Heart left ventricle (tissue), 13 donors: ENCODE data around the gene ZNF516.

Source experiments
- CTCF ChIP-seq, 12 donors: fragments of 200-600 bp; sonication (generic) in 4 of 12; IDR thresholded peaks; one replicate each; pipeline versions ENCODE4 v1.5.0 to v1.8.0; 2018 to 2022; ENCODE audit warnings: antibody characterized with exemption in 12 of 12, mild to moderate bottlenecking in 5 of 12
- POLR2A ChIP-seq, 2 donors: fragments of 450-650 bp; IDR thresholded peaks; one replicate each; pipeline ENCODE4 v1.6.1; 2017; ENCODE audit warnings: antibody characterized with exemption in 2 of 2, mild to moderate bottlenecking in 2 of 2, moderate library complexity in 2 of 2
- donor health status: ischemic (EF 13 %, LVEDD 7.1; RV severe dilation, severe dysfunction).
- donor health status: DM: no; HTN: yes; CAD: no.
- donor health status: DM: no; HTN: no; CAD: no.
- donor health status: ischemic (EF 25% LVEDD 6.9; RV normal size, moderate dysfunction).
- donor health status: ischemic (EF 25% LVEDD 5.7; RV mildly dilated, moderate dysfunction).
- donor health status: ischemic (EF 35%, LVEDD 5.7; RV mildly dilated, moderate dysfunction).
- donor health status: nonischemic (EF 11% LVEDD 7.7; RV severe dilation, severe dysfunction).
- donor health status: DM: yes; HTN: yes; CAD: no.
- donor health status: PGD.
- donor health status: ischemic (EF 29% LVEDD 5.4; RV normal size, mild dysfunction).
- donor health status: nonischemic (EF 23%, LVEDD 6.1; RV moderate dilation, normal function).

DNA sequence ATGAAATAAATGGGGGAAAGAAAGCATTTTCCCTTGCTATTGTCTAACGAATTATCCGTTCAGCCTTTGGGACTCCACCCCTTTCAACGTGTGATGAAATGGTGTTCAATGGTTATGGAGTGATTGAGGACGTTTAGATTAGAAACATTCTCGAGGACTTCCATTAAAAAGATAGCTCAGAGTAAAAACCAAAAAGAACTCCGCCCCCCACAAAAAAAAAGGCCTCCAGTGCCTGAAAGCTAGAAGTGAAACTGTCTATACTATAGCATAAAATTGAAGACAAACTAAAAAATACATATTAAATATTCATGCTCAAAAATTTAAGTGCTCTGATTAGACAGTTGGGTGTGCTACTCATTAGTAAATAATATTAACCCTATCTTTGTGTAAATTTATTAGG, 3.0 kb upstream of the ZNF516 start:
- TF ChIP-seq CTCF (IDR thresholded peaks at IDR 0.05) (no peak), POLR2A (IDR thresholded peaks at IDR 0.05) (no peak)
